Natural killer cell (primary cell): ENCODE data around the gene LGR6. TPM values are rescaled to one million over a fixed set of nuclear protein-coding genes. Genes with fewer than 3 reads are reported as not detected.
A peak's percentile ranks its signal among the peaks of the same experiment; 100 is the strongest.

ENCODE experiments used
- ATAC-seq, 3 donors: fragments of 150-1000 bp in 2 of 3; fragments of 200-7000 bp in 1 of 3; cut with Tn5 transposase; 1 replicate in 1 of 3; 2 replicates in 2 of 3; pipeline ENCODE4 v1.10.0; 2021; ENCODE audit warnings: mild to moderate bottlenecking in 2 of 3, moderate library complexity in 2 of 3
- DNase-seq, 2 donors: peaks; one replicate each; pipeline versions ENCODE4 v3.0.0 to v3.0.0-alpha.2; 2013 to 2021; ENCODE audit warnings: mixed read lengths in 1 of 2
- H3K27ac ChIP-seq: one replicate; pipeline ENCODE4 v1.5.1; 2013; ENCODE audit warnings: mild to moderate bottlenecking, low read length
- H3K27me3 ChIP-seq: one replicate; pipeline ENCODE4 v1.6.1; 2013; ENCODE audit warnings: low read length; ENCODE audit not compliant: control insufficient read depth, insufficient read depth
- H3K36me3 ChIP-seq: one replicate; pipeline ENCODE4 v1.6.1; 2013; ENCODE audit warnings: low read length; ENCODE audit not compliant: control insufficient read depth, insufficient read depth
- H3K4me1 ChIP-seq: one replicate; pipeline ENCODE4 v1.6.1; 2013; ENCODE audit warnings: low read length; ENCODE audit not compliant: control insufficient read depth, insufficient read depth
- H3K4me3 ChIP-seq: one replicate; pipeline ENCODE4 v1.5.1; 2013; ENCODE audit warnings: low read length
- H3K9me3 ChIP-seq: one replicate; pipeline ENCODE4 v1.6.1; 2013; ENCODE audit warnings: low read length; ENCODE audit not compliant: control insufficient read depth, insufficient read depth
- H3K27ac Mint-ChIP-seq, 2 donors: one replicate each; pipeline ENCODE4 v1.8.0; 2022; ENCODE audit warnings: mild to moderate bottlenecking in 2 of 2, mixed read lengths in 2 of 2, moderate library complexity in 1 of 2
- H3K27me3 Mint-ChIP-seq, 2 donors: one replicate each; pipeline ENCODE4 v1.8.0; 2022; ENCODE audit warnings: low read depth in 2 of 2, mixed read lengths in 2 of 2
- H3K36me3 Mint-ChIP-seq: one replicate; pipeline ENCODE4 v1.8.0; 2022; ENCODE audit warnings: mixed read lengths
- H3K4me1 Mint-ChIP-seq, 2 donors: one replicate each; pipeline ENCODE4 v1.8.0; 2022; ENCODE audit warnings: mixed read lengths in 2 of 2
- H3K4me3 Mint-ChIP-seq: one replicate; pipeline ENCODE4 v1.8.0; 2022; ENCODE audit warnings: mild to moderate bottlenecking, moderate library complexity, mixed read lengths
- H3K9me3 Mint-ChIP-seq, 2 donors: one replicate each; pipeline ENCODE4 v1.8.0; 2022; ENCODE audit warnings: mixed read lengths in 2 of 2
- CTCF ChIP-seq: fragments of 200-600 bp; IDR thresholded peaks from one replicate; pipeline ENCODE4 v1.8.0; 2022; ENCODE audit warnings: antibody characterized with exemption
- WGBS: methylation state at CpG from one replicate; pipeline ENCODE4 v1.1.7; 2013; ENCODE audit warnings: missing lambda C conversion rate; ENCODE audit not compliant: insufficient coverage; 5-methylcytosine and 5-hydroxymethylcytosine counted together
- intact Hi-C: fragments of 100-400 bp; cut with micrococcal nuclease; formaldehyde crosslinking; loops from one replicate; pipeline ENCODE4 v1.14.2; 2022
- total RNA-seq, 4 donors: library from RNA; stranded (reverse); fragments of 120-200 nt in 1 of 4; gene quantifications; one replicate each; pipeline versions ENCODE4 v1.2.3 to v1.2.4, GENCODE V29; 2013 to 2022

The LGR6 gene
- total RNA-seq, 3 donors from 2014 or later (not counting 1 experiment from before 2014, with no cell fraction given): 58.3 to 65.2 (median 60.9) TPM

GRCh38 chr1:202150187-202150586 is 43.4 kb upstream of the LGR6 start:
- Mint-ChIP-seq H3K4me3 (no peak overlapping the region), H3K27me3 (no peaks in the 10 kb centered on the region), H3K4me1 (peaks cover 26 to 29% of the 10 kb centered on the region in 2 donors), H3K36me3 (peaks cover 18% of the 10 kb centered on the region), H3K9me3 (no peaks in the 10 kb centered on the region), H3K27ac (peak overlapping the region; percentile 66 to 70)
- intact Hi-C loops: no loop called here
- Histone ChIP-seq H3K36me3 (peaks cover 68% of the 10 kb centered on the region), H3K27me3 (no peaks in the 10 kb centered on the region), H3K27ac (no peak overlapping the region), H3K4me1 (peaks cover 11% of the 10 kb centered on the region), H3K4me3 (no peak overlapping the region), H3K9me3 (no peaks in the 10 kb centered on the region)
- DNase-seq (no peak), ATAC-seq (no peak)
- no peak for TF ChIP-seq CTCF
- 94% methylated on average over 9 of the region's 9 CpGs for WGBS

GRCh38 chr1:202150602-202151001 is 43.0 kb upstream of the LGR6 start:
- Histone ChIP-seq H3K27me3 (no peaks in the 10 kb centered on the region), H3K9me3 (no peaks in the 10 kb centered on the region), H3K36me3 (peaks cover 72% of the 10 kb centered on the region), H3K27ac (no peak overlapping the region), H3K4me3 (no peak overlapping the region), H3K4me1 (peaks cover 11% of the 10 kb centered on the region)
- no peak for DNase-seq
- intact Hi-C loops: no loop called here
- no peak for ATAC-seq
- Mint-ChIP-seq H3K4me1 (peaks cover 25 to 26% of the 10 kb centered on the region in 2 donors), H3K9me3 (no peaks in the 10 kb centered on the region), H3K36me3 (peaks cover 18% of the 10 kb centered on the region), H3K4me3 (no peak overlapping the region), H3K27ac (peak overlapping the region; percentile 66 to 70), H3K27me3 (no peaks in the 10 kb centered on the region)
- no peak for TF ChIP-seq CTCF
- WGBS: 56% methylated on average over 8 of the region's 8 CpGs

- Histone ChIP-seq H3K27ac (no peak overlapping the region), H3K4me1 (peaks cover 8% of the 10 kb centered on the region), H3K36me3 (peaks cover 76% of the 10 kb centered on the region), H3K9me3 (no peaks in the 10 kb centered on the region), H3K27me3 (no peaks in the 10 kb centered on the region), H3K4me3 (no peak overlapping the region)
- ATAC-seq (no peak), DNase-seq (no peak)
- H3K4me3 Mint-ChIP-seq: no peak overlapping the region
- intact Hi-C loops: no loop called here
- no peaks in the 10 kb centered on the region for H3K27me3 Mint-ChIP-seq
- no peaks in the 10 kb centered on the region for H3K9me3 Mint-ChIP-seq
- peaks cover 25 to 31% of the 10 kb centered on the region in 2 donors for H3K4me1 Mint-ChIP-seq
- peak overlapping the region; percentile 66 to 70 for H3K27ac Mint-ChIP-seq
- H3K36me3 Mint-ChIP-seq: peaks cover 18% of the 10 kb centered on the region
- 98% methylated on average over 2 of the region's 2 CpGs for WGBS
- TF ChIP-seq CTCF: no peak
Observed at GRCh38 chr1:202151045-202151444, 42.6 kb upstream of the LGR6 start.

GRCh38 chr1:202152399-202152798 is 41.2 kb upstream of the LGR6 start:
- no peak overlapping the region for H3K4me3 Mint-ChIP-seq
- no peak for ATAC-seq
- no peak overlapping the region for H3K27ac Mint-ChIP-seq

More at GRCh38 chr1:202152399-202152798, 41.2 kb upstream of the LGR6 start:
- Mint-ChIP-seq H3K36me3 (peaks cover 18% of the 10 kb centered on the region), H3K27me3 (no peaks in the 10 kb centered on the region), H3K4me1 (peaks cover 25 to 35% of the 10 kb centered on the region in 2 donors), H3K9me3 (no peaks in the 10 kb centered on the region)
- no peak for DNase-seq
- intact Hi-C loops: no loop called here
- no peak for TF ChIP-seq CTCF
- 96% methylated on average over 10 of the region's 10 CpGs for WGBS
- Histone ChIP-seq H3K36me3 (peaks cover 80% of the 10 kb centered on the region), H3K27ac (no peak overlapping the region), H3K4me1 (peaks cover 19% of the 10 kb centered on the region), H3K4me3 (no peak overlapping the region), H3K9me3 (no peaks in the 10 kb centered on the region), H3K27me3 (no peaks in the 10 kb centered on the region)
